ENCODE data around the gene CSDE1.

DNA sequence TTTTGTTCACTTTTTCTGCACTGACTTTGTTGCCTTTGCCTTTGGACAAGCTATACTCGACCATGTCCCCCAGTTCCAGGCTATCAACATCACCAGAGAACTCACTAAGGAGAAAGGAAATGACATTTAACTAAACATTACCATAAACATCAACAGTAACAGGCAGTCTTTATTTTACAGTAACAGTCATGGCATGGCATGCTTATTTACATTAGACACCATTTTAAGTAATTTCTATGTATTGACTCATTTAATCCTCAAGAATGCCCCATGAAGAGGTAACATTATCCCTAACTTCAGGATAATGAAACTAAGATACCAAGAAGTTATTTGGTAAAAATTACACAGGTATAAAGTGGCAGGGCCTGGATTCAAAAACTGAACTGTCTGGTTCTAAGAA lies 32.6 kb downstream of the CSDE1 start:
- TF ChIP-seq, protein P1, sequence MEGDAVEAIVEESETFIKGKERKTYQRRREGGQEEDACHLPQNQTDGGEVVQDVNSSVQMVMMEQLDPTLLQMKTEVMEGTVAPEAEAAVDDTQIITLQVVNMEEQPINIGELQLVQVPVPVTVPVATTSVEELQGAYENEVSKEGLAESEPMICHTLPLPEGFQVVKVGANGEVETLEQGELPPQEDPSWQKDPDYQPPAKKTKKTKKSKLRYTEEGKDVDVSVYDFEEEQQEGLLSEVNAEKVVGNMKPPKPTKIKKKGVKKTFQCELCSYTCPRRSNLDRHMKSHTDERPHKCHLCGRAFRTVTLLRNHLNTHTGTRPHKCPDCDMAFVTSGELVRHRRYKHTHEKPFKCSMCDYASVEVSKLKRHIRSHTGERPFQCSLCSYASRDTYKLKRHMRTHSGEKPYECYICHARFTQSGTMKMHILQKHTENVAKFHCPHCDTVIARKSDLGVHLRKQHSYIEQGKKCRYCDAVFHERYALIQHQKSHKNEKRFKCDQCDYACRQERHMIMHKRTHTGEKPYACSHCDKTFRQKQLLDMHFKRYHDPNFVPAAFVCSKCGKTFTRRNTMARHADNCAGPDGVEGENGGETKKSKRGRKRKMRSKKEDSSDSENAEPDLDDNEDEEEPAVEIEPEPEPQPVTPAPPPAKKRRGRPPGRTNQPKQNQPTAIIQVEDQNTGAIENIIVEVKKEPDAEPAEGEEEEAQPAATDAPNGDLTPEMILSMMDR (IDR thresholded peaks at IDR 0.05 in 8 of 11, conservative IDR thresholded peaks at IDR 0.05 in 3 of 11), result no peak
- no peak for TF ChIP-seq POLR2A (IDR thresholded peaks at IDR 0.05)
- TF ChIP-seq POLR2AphosphoS5 (IDR thresholded peaks at IDR 0.05), result no peak

Measured in spleen (tissue), 7 donors.